ENCODE data around the gene GTF2I.
"Not testable (repeated sequence)": the region's sequence is repeated elsewhere in the genome, so short reads cannot be mapped to it uniquely, and the experiment has no call there.

The GTF2I gene

DNA sequence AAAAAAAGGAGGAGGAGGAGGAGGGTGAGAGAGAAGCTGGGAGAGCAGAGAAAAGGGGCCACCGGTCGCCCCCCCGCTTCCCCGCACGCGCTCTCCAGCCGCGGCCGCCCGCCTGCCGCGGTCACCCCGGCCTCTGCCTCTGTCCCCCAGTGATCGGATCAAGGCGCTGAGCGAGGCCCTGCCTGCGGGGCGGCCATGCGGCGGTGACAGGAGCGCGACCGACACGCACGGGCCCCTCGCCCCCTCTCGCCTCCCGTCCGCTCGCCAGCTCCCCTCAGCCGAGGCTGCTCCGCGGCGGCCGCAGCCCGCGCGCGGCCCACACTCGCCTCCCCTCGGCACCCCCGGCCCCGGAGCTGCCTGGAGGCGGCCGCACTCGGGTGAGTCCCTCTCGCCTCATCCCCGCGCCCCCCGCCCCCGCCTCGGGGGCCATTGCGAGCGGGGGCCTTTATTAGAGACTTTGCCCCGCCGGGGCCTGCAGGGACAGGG lies at the start of gene GTF2I:
TSS of gene GTF2I (plus strand) at position 27 of the 486 bp plus-strand sequence. CDS start 31,411 bp downstream, outside the sequence.
- peaks cover 58% of the 10 kb centered on the region for H3K36me3 Mint-ChIP-seq
- H3K27ac Mint-ChIP-seq: peak within 1 kb of the TSS; percentile 98
- peaks cover 43% of the 10 kb centered on the region for H3K4me1 Mint-ChIP-seq
- DNase-seq (ENCODE audit: low spot score in 2 of 2) (peak; percentile 53 to 86), ATAC-seq (peak; percentile 44)
- H3K4me3 Mint-ChIP-seq: peak within 1 kb of the TSS; percentile 78
- no peaks in the 10 kb centered on the region for H3K9me3 Mint-ChIP-seq

DNA sequence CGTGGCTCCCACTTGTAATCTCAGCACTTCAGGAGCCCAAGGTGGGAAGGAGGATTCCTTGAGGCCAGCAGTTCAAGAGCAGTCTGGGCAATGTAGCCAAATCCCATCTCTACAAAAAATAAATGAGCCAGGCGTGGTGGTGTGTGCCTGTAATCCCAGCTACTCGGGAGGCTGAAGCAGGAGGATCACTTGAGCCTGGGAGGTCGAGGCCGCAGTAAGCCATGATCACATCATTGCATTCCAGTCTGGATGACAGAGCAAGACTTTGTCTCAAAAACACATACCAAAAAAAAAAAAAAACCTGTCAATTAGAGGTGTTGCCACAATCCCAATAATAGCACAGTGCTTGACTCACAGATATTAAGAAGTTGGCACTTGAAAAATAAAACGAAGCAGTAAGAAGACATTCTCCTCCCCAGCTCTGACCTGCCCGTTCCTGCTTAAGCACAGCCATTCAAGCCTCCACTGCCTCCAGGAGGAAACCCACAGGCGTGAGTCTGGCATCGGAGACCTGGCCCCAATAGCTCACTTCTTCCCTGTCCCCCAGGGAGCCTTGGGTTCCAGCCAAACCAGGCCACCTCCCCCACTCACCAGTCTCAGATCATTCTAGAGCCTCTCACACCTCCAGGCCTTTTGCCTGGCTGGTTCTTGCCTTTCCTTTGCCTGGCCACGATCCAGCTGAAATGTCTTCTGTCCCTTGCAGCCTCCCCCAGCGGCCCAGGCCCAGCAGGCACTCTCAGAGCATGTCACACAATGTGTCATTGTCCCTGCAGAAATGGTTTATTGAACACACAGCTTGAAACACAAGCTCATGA lies 45.3 kb upstream of the GTF2I start:
- no peaks in the 10 kb centered on the region for H3K9me3 Mint-ChIP-seq
- peaks cover under 1% of the 10 kb centered on the region for H3K4me1 Mint-ChIP-seq
- H3K27ac Mint-ChIP-seq: no peak overlapping the region
- DNase-seq (ENCODE audit: low spot score in 2 of 2) (no peak), ATAC-seq (no peak)
- no peaks in the 10 kb centered on the region for H3K36me3 Mint-ChIP-seq
- no peak overlapping the region for H3K4me3 Mint-ChIP-seq

DNA sequence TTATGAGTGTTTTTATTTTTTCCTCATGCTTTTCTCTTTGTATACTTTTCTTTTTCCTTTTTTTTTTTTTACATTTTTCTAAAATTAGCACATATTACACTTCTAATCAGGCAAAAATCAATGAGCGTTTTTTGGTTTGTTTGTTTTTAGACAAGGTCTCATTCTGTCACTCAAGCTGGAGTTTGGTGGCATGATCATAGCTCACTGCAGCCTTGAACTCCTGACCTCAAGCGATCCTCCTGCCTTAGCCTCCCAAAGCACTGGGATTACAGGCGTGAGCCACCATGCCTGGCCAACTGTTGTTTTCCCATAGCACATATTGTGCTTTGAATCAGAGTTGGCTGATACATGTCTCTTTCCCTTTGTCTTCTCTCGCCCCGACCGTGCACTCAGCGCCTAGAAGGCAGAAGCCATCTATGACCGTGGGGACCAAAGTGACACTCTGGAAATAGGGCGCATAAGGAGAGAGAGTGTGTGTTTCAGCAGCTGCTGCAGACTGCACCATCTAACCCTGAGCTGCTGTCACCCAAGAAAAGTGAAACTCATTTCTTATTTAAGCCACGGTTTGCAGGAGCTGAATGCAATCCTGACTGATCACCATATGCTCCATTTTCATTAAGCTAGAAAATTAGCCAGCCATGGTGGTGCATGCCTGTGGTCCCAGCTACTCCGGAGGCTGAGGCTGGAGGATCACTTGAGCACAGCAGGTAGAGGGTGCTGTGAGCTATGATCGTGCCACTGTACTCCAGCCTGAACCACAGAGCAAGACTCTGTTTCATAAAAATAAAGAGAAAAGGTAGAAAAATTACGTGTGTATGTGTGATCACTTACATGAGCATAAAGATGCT lies 41.4 kb upstream of the GTF2I start:
- Mint-ChIP-seq H3K9me3 (no peaks in the 10 kb centered on the region), H3K4me3 (no peak overlapping the region), H3K27ac (no peak overlapping the region), H3K4me1 (peaks cover 6% of the 10 kb centered on the region), H3K36me3 (no peaks in the 10 kb centered on the region)
- DNase-seq (ENCODE audit: low spot score in 2 of 2) (no peak), ATAC-seq (no peak)

DNA sequence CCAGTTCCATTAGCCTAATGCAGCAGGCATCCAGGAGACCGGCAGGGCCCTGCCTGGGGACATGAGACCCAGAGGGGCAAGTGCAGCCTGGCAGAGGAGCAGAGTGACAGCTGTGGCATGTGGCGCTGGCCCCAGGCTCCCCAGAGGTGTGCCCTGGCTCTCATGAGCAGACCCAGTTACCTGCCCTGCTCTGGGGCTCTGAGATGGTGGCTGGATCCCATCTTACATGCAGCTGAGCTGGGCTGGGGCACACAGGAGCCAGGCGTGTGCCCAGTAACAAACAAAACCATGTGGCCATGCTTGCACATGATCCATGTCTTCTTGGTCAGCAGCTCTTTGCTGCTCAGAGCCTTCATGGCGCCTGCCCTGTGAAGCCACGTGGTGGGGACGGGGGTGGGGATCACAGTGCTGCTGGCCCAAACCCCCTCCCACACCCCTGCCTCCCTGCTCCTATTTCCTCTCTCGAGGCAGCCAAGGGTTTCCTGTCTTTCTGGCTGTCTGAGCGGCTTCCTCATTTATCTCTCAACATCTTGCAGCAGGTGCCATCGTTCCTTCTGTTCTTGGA lies 40.3 kb upstream of the GTF2I start:
- no peak for DNase-seq (ENCODE audit: low spot score in 2 of 2)
- Mint-ChIP-seq H3K36me3 (no peaks in the 10 kb centered on the region), H3K9me3 (no peaks in the 10 kb centered on the region), H3K4me3 (no peak overlapping the region), H3K27ac (no peak overlapping the region), H3K4me1 (peaks cover 6% of the 10 kb centered on the region)
- ATAC-seq: no peak

DNA sequence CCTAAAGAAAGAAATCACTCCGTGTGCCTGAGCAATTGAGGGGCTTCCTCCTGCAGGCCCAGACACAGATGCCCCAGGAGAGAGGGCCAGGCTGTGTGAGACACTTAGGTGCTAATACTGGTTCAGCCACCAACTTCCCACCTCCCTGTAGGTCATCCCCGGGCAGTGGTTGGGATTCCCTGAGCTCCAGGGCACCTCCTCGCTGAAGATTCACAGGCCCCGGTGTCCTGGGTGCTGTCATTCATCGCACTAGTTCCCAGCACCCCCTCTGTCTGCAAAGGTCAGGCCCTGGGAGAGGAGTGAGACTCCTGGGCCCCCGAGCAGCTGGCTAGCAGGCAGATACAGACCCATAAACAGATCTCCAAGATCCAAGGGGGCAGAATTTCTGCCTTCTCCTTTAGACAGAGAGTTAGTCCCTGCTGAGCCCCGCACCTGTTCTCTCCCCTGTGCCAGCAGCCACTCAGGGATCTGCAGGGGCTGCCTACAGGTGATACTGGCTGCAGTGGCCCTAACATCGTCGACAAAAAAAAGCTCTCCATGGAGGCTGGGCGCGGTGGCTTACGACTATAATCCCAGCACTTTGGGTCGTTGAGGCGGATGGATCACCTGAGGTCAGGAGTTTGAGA lies 38.2 kb upstream of the GTF2I start:
- Mint-ChIP-seq H3K4me1 (peaks cover 6% of the 10 kb centered on the region), H3K27ac (no peak overlapping the region), H3K4me3 (no peak overlapping the region), H3K9me3 (no peaks in the 10 kb centered on the region), H3K36me3 (no peaks in the 10 kb centered on the region)
- no peak for ATAC-seq
- no peak for DNase-seq (ENCODE audit: low spot score in 2 of 2)

DNA sequence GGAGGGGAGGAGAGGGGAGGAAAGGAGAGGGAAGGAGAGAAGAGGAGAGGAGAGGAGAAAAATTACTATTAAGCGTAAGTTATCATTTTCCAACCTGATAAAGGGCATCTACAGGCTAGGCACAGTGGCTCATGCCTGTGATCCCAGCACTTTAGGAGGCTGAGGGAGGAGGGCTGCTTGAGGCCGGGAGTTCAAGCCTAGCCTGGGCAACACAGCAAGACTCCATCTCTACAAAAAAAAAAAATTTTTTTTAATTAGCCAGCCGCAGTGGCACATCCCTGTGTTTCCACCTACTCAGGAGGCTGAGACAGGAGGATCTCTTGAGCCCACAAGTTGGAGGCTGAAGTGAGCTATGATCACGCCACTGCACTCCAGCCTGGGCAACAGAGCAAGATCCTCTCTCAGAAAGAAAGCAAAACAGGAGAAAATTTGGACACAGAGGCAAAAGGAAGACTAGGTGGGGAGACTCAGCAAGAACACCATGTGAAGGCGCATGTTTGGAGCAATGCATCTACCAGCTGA lies 35.2 kb upstream of the GTF2I start:
- Mint-ChIP-seq H3K9me3 (no peaks in the 10 kb centered on the region), H3K36me3 (no peaks in the 10 kb centered on the region), H3K4me1 (peaks cover 5% of the 10 kb centered on the region), H3K27ac (no peak overlapping the region), H3K4me3 (no peak overlapping the region)
- no peak for ATAC-seq
- DNase-seq (ENCODE audit: low spot score in 2 of 2): no peak

DNA sequence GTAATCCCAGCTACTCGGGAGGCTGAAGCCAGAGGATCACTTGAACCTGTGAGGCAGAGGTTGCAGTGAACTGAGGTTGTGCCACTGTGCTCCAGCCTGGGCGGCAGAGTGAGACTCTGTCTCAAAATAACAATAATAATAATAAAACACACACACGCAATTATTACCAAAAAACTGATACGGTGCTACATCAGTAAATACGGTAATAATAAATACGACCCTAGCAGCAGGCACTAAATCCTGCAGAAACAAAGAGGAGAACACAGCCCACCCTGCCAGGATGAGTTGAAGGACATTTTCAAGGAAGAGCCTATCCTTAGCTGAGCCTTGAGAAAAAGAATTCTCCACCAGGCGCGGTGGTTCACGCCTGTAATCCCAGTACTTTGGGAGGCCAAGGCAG lies 34.4 kb upstream of the GTF2I start:
- H3K4me1 Mint-ChIP-seq: no peaks in the 10 kb centered on the region
- no peak for DNase-seq (ENCODE audit: low spot score in 2 of 2)

DNA sequence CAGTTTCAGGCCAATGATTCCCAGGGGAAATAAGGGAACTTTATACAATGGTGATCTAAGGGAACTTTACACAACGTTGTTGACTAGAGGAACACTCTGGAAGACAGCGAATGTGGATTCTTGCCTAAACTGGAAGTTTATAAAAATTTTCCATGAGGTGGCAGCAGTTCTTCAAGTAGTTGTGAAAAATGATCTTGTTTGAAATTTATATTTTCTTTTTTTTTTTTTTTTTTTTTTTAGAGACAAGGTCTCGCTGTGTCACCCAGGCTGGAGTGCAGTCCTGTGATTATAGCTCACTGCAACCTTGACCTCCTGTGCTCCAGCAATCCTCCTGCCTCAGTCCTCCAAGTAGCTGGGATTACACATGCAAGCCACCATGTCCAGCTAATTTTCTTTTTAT lies 32.1 kb upstream of the GTF2I start:
- DNase-seq (ENCODE audit: low spot score in 2 of 2) (no peak), ATAC-seq (no peak)
- H3K9me3 Mint-ChIP-seq: no peaks in the 10 kb centered on the region
- no peaks in the 10 kb centered on the region for H3K4me1 Mint-ChIP-seq
- no peak overlapping the region for H3K4me3 Mint-ChIP-seq
- no peak overlapping the region for H3K27ac Mint-ChIP-seq
- no peaks in the 10 kb centered on the region for H3K36me3 Mint-ChIP-seq

More for the DNA sequence above, 34.4 kb upstream of the GTF2I start:
- Mint-ChIP-seq H3K4me3 (no peak overlapping the region), H3K27ac (no peak overlapping the region), H3K36me3 (no peaks in the 10 kb centered on the region), H3K9me3 (no peaks in the 10 kb centered on the region)
- ATAC-seq: no peak

DNA sequence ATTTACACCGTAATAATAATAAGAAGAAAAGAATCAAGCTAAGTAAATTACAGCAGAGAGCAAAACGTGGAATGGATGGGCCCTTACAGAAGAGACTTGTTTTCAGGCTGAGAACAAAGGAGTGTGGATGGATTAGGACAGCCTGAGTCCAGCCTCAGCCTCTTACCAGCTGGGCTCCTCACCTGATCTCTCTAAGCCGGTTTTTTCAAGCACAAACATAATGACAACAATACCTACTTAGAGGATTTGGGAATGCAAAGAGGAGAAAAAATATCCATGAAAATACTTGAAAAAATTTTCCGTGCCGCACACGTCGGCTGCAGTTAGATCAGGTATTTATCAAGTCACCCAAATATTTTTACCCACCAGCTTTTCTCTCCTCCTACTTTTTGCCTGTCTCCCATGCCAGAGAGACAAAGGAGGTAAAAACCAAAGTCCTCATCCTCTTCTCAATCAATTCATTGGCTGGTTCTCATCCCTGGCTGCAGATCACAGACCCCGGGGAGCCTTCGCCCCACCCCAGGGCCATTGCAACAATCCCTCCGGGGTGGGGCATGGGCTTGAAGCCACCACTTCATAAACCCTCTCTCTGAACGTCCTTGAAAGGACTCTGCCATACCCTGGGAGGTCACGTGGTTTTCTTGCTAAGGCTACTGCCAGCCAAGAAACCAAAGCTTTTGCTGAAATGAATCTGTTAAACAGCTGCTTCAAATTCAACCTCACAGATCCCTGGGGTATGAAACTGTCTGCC lies 29.7 kb upstream of the GTF2I start:
- Mint-ChIP-seq H3K9me3 (no peaks in the 10 kb centered on the region), H3K36me3 (no peaks in the 10 kb centered on the region), H3K4me1 (no peaks in the 10 kb centered on the region), H3K27ac (no peak overlapping the region), H3K4me3 (no peak overlapping the region)
- DNase-seq (ENCODE audit: low spot score in 2 of 2): no peak
- ATAC-seq: no peak

DNA sequence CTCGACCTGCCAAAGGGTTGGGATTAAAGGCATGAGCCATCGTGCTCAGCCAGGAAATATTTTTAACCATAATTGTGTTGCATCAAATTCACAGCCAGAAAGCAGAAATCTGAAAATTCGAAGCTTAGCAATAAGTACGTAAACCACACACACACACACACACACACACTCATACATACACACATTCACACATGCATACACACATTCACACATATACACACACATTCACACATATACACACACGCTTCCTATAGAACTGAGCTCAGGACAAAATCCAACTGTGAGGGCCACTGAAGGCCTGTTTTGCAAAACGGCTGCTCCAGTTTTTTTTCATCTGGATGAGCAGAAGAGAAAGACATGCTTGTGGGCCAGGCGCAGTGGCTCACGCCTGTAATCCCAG lies 25.0 kb upstream of the GTF2I start:
- ATAC-seq (no peak), DNase-seq (ENCODE audit: low spot score in 2 of 2) (no peak)
- Mint-ChIP-seq H3K9me3 (no peaks in the 10 kb centered on the region), H3K4me1 (no peaks in the 10 kb centered on the region), H3K36me3 (no peaks in the 10 kb centered on the region), H3K4me3 (no peak overlapping the region), H3K27ac (no peak overlapping the region)

DNA sequence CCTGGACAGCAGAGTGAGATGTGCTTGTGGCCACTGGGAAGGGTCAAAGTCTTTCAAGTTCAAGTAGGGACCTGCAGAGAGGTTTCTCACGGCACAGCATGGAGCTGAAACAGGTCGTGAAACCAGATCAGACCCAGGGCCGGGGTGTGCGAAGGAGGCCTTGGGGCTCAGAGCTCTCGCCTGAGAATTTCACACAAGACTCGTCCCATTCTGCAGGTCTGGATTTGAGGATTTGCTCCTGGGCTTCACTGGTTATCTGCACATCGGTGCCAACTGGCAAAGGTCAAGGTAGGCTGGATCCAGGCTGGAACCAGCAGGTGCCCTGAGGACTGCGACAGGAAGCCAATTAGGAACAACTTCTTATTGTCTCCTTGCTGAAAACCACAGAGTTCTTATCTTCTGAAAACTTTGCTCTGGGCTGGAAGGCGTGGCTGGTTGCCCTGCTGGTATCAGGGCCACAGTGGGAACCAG lies 24.0 kb upstream of the GTF2I start:
- Mint-ChIP-seq H3K36me3 (no peaks in the 10 kb centered on the region), H3K27ac (no peak overlapping the region), H3K4me1 (no peaks in the 10 kb centered on the region), H3K9me3 (no peaks in the 10 kb centered on the region), H3K4me3 (no peak overlapping the region)
- no peak for DNase-seq (ENCODE audit: low spot score in 2 of 2)
- ATAC-seq: no peak

DNA sequence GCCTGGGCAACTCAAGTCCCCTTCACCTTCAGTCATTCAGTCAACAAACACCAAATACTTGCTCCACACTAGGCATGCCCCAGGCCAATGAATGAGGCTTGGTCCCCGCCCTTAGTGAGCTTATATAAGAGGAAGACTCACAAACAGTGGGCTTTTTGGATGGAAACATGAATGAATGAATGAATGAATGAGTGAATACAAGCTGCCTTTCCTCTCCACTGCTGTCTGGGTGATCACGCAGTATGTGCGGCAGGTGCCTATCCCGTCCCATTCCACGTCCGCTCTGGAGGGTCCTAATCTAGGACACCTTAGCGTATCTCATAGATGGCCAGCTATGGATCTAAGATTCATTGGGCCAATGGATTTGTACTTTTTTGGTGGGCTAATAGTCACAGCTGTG lies 19.8 kb upstream of the GTF2I start:
- H3K36me3 Mint-ChIP-seq: no peaks in the 10 kb centered on the region
- DNase-seq (ENCODE audit: low spot score in 2 of 2): no peak
- H3K9me3 Mint-ChIP-seq: no peaks in the 10 kb centered on the region
- H3K4me3 Mint-ChIP-seq: no peak overlapping the region
- no peak overlapping the region for H3K27ac Mint-ChIP-seq
- no peak for ATAC-seq
- no peaks in the 10 kb centered on the region for H3K4me1 Mint-ChIP-seq

DNA sequence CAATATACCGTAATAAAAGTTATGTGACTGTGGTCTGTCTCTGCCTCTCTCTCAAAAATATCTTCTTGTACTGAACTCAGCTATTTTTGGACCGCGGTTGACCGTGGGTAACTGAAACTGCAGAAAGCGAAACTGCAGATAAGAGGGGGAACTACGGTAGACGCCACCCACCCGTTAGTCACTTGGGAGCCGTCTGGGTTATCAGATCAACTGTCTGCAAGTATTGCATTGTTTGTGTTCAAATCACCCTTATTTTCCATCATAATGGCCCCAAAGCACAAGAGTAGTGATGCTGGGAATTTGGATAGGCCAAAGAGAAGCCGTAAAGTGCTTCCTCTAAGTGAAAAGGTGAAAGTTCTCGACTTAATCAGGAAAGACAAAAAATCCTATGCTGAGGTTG lies 7.5 kb upstream of the GTF2I start:
- DNase-seq (ENCODE audit: low spot score in 2 of 2): peak; percentile 66 to 86
- Mint-ChIP-seq H3K4me1 (peaks cover 27% of the 10 kb centered on the region), H3K4me3 (peak overlapping the region; percentile 87), H3K27ac (peak overlapping the region; percentile 95)
- peak; percentile 98 for ATAC-seq
- H3K9me3 Mint-ChIP-seq, H3K36me3 Mint-ChIP-seq: not testable (repeated sequence)

DNA sequence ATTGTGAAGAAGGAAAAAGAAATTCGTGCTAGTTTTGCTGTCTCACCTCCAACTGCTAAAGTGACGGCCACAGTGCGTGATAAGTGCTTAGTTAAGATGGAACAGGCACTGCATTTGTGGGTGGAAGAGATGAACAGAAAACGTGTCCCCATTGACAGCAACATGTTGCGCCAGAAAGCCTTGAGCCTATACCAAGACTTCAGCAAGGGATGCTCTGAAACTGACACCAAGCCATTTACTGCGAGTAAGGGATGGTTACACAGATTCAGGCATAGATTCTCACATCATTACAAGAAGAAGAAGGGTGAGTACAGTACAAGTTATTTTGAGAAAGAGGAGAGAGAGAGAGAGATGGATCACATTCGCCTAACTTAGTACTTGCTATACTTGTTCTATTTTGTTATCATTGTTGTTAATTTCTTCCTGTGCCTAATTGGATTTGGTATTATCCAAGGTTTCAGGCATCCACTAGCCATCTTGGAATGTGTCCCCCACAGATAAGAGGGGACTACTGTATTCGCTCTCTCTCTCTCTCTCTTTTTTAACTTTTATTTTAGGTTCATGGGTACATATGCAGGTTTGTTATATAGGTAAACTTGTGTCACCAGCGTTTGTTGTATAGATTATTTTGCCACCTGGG lies 6.9 kb upstream of the GTF2I start:
- Mint-ChIP-seq H3K4me3 (peak overlapping the region; percentile 87), H3K4me1 (peaks cover 30% of the 10 kb centered on the region), H3K27ac (peak overlapping the region; percentile 95)
- not testable (repeated sequence) for DNase-seq (ENCODE audit: low spot score in 2 of 2); H3K36me3 Mint-ChIP-seq; H3K9me3 Mint-ChIP-seq
- ATAC-seq: peak; percentile 88

All from stimulated activated effector memory CD8-positive, alpha-beta T cell treated with anti-CD3 and anti-CD28 coated beads, Interleukin-12 subunit alpha, Interleukin-12 subunit beta, amount 100 ng/mL, for 72 hours (primary cell).